ENCODE results near the gene PRKCA.
"Not testable (repeated sequence)": the region's sequence is repeated elsewhere in the genome, so short reads cannot be mapped to it uniquely, and the experiment has no call there.

PRKCA gene

DNA sequence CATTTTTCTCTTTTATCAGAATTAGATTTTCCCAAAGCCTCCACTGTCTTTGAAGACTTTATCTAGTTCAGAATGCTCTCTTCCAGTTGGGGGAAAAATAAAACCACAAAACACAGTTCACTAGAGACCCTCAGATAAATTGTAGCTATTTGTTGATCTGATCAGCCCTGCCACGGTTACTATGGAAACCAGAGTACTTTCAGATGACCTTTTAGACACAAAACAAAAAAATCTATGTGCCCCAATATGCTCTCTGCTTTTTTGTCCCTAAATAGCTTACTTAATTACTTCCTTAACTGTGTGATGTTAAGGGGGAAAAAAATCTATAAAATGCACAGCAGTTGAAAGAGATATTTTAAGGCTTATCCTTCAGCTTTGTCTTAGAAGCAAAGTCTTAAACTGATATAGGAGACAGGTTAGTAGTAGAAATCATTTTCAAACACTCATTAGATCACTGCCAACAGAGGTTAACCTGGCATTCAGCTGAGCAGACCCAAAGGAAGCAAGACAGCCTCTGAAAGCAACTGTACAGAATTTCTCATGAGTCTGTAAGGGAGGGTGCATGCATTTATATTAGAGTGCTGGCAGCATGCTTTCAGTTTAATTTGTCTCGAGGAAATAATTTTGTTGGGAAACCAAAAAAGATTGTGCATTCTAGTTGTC lies 402.6 kb downstream of the PRKCA start:
- DNase-seq: no peak

DNA sequence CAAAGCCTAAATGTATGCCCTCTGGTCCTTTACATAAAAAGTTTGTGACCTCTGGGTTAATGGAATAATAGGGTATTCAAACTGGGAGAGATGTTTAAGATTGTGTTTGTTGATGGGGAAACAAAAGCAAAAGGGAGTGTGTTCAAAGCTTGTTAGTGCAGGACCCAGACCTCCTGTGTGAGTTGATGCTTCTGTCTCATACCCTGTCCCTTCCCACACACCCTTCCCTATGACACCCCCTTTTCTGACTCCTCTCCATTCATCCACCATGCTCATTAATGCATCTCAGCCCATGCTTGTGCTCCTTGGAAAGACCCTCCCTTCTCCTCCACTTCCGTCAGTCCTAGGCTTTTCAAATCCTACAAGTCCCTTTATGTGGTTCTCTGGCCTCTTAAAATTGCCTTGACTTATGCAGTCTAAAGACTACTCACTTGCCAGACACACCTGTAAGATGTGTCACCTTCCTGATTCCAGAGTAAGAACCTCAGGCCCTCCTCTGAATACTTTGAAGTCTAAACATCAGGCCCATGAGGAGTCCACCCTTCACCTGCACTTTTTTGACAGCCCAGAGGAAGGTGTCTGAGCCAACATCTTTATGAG lies 404.5 kb downstream of the PRKCA start:
- no peak for DNase-seq

DNA sequence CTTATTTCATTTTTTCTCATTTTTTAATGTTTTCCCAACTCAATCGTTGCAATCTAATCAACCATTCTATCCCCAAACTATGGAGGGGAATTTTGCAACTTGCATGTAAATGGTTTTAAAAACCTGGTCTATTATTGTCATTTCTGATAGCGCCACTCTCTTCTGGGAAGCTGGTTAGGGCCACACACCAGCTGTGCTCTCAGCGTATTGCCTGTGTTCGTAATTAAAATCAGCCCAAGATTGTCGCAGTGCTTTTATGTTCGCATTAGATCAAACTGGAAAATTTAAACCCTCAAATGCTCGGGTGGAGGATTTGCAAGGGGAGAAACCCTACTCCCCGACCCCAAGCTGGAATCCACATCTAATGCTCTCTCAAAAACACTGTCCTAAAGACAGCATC lies 409.0 kb downstream of the PRKCA start:
- no peak for DNase-seq

DNA sequence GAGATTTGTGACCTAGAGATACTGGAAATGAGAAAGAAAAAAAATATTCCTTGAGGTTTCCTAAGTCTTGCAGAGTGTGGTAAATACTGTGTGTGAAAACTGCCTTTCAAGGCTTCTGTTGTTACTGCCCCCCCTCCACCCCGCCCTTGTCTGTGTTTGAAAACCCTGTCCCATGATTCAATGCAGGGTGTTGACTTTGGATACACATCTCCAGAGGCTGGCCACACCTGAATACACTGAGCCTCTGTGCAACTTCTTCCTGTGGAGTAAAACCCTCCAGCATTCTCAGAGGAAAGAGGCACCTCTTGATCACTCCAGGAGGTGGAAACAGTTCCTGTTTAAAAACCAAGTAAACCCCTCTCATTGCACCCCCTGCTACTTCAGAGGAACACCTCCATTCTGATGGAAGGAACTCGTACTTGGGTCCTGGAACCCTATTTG lies 409.5 kb downstream of the PRKCA start:
- DNase-seq: no peak

DNA sequence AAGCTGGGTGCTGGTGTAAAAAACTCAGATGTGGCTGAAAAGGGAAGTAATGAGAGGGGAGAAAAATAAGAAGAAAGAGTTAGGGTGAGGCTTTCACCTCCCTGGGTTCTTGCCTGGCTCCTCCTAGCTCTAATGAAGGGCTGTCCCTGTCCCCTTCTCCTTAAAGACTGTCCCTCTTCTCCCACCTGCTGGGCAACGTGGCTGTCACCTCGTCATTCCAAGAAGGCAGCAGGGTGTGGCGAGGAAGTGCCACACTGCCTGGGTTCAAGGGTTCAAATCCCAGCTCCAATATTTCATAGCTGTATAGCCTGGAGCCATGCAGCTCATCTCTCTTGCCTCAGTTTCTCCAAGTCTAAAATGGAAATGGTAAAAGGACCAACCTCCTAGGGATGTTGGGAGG lies 410.0 kb downstream of the PRKCA start:
- DNase-seq: no peak

DNA sequence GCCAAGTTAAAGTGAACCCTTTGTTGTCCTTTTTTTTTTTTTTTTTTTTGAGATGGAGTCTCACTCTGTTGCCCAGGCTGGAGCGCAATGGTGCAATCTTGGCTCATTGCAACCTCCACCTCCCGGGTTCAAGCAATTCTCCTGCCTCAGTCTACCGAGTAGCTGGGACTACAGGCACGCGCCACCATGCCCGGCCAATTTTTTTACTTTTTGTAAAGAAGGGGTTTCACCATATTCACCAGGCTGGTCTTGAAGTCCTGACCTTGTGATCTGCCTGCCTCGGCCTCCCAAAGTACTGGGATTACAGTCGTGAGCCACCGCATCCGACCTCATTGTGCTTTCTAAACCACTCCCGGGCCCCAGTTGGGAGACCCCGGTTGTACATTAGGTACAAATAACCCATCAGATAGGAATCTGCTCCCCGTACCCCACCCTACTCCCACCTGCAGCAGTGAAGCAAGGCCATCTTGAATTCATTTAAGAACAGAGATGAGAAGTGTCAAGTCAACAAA lies 410.7 kb downstream of the PRKCA start:
- DNase-seq: not testable (repeated sequence)

DNA sequence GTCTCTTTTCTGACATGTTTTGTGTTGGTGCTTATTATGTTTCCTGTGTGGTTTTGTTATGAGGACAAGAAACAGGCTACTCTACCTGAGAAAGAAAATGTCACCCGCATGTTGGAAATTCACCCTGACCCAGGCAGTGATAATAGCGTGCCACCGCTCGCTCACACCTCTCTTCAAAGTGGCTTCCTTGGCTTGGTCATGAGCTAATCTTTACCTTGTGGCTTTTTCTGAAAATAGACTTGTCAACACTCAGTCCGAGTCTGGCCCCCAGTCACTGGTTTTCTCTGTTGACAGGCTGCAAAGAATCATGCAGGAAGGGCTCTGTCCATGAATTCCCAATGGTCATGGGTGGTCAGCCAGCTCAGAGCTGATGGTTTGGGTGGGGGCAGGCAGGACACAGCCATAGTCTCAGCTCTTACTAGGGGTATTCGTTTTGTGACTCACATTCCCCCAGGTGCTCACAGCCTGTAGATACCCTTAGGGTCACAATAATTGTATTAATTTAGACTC lies 411.2 kb downstream of the PRKCA start:
- DNase-seq: no peak

DNA sequence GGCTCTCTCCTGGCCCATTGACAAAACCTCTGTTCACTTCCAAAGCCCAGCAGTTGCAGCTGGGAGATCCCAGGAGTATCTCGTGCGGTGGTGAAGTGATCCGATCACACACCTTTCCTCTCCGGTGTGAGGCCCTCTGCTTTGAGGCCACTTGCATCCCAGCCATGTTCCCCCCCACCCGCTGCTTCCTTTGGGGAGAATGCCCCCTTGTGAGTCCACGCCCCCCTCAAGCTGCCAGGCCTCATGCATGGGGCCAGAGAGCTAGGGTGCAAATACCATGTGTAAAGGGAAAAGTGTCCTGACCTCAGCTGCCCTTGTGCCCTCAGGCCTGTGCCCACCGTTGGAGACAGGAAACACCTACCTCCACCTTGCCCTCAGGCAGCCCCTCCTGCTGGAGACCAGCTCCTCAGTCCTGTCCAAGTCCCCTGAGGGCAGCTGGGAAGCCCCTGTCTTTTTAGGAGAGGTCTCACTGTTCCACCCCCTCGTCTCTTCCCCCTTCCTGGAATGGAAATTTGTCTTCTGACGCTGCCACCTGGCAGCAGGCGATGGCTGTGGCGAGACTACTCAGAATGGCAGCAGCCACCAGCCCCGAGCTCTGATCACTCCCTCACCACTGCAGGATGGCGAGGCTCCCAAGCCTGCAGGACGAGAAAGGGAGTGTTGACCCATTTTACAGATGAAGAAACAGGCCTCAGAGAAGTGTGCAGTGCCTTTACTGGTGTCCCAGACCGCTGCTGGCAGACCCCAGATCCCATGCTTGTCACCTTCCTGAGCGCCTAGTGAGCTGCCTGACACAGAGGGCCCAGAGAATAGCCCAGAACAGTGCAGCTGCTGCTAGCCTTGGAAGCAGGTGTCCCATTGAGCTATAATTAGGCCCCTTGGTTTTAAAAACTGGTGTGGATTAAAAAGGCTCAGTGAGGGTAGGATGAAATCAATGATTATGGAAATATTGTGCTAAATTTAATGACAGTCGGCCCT lies 411.9 kb downstream of the PRKCA start:
- DNase-seq: no peak

DNA sequence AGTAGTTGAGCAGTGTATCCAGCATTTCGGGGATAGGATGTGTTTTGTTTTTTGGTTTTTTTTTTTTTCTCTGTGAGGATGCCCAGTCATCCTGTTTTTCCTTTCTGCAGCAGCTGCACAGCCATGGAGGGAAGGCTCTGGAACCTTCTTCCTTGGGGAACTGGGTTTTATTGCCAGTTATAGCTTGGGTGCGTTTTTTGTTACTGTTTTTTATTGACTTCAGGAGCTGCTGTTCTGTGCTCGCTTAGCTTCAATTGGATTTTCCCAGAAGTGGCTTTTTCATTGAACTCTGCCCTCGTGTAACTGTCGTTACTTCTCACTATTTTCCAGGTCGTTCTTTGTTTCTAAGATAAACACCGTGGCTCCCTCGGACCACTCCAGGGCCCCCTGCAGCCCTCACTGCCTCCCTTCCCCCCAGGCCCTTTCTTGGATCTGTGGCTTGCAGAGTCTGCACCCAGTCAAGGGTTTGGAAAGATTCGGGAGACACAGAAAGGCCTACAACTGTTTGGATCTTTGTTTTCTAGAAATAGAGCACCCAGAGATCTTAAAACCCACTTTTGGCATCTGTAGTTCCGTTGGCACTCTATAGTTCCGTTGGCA lies 412.8 kb downstream of the PRKCA start:
- DNase-seq: no peak

DNA sequence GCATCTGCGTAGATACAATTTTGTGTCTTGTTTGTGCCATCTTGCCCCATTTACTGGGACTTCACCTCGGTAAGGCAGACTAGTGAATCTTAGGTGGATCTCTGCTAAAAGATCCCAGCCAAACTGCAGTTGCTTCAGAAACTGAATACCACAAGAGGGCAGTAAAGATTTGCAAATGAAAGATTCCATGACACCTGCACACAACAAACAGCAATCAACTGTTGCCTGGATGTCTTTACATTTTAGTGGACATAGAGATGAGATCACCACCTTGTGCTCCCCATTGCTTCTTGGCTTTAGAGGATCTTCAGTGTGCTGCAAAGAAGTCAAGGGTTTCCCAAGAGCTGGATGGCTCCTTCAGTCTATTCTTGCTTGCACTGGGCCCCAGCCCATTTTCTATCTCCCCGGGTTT lies 413.3 kb downstream of the PRKCA start:
- no peak for DNase-seq

DNA sequence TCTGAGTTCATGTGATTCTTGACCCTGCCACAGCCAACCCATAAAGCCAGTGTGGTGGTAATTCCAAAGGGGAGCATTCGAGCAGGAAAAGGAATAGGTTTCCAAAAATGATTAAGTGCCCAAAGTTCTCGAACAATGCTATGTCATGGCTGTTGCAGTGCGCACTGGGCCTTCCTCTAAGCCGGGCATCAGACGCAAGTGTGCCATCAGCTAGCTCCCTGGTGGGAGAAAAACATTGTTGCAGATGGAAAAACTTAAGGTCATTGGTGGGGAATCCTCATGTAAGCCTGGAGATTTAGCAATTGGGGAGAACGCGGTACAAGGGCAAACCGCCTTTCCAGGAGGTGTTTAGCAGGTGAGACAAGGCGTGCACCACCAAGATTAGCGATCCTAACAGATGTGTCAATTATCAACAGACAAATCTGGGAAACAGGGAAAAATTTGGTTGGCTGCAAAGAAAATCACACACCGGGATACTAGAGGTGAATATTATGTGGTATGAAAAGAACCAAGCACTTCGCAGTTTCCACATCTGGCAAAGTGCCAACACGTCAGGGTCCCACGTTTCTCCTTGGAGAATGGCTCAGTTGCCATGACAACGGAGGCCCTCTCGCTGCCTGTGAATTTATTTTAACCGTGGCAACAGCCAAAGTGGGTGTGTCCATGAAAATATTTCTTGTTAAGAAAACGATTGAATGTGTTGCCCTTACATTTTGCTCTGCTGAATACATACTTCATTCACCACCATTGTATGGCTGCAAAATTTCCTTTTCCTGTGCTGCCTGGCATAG lies 414.0 kb downstream of the PRKCA start:
- DNase-seq: no peak

DNA sequence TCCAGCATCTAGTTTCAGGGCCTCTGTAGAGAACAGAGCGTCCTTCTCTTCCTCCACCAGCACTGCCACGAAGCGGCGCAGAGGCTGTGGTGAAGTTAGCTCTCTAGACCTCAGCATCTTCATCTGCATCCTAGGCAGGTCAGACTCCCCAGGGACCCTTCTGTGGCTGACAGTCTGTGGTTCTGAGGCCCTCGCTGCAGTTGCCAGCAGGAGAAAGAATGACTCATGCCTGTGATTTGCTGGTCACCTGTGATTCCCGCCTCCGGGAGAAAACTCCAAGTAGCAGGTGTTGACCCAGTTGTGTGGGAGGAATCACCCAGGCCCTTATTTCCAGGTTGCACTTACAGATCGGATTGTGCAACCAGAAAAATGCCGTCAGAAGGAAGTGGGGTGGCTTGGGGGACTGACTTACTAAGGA lies 415.2 kb downstream of the PRKCA start:
- no peak for DNase-seq

DNA sequence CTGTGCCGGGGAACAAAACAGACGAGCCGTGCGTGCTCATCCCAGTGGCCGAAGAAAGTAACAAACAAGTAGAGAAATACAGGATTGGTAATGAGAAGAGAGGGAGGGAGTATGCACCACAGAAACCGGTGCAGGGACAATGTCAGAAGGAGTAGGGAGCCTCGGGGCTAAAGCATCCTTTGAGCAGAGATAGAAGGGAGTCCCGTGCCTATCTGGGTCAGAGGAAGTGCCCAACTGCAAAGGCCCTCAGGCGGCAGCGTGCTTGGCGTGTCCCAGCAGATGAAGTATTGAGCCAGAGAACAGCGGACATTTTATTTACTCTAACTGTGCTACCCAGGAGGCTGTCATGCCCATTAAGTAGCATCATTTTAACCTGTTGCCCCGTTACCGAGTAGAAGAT lies 417.6 kb downstream of the PRKCA start:
- no peak for DNase-seq

DNA sequence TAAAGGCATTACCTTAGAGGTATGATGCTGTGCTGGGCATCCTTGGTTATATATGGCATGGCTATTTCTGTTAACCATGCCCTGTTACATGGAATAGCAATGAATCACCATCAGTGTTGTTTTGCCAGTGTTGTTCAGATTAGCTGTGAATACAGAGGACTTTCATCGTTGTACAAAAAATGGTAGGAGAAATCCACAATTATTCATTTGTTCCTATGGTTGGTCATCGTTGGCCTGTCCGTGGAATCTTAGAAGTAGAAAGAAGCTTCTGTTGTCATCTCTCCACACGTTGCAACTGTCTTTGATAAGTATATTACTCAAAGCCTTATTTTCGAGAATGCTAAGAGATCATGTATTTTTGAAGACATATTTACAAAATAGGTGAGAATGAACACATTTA lies 418.2 kb downstream of the PRKCA start:
- no peak for DNase-seq

DNA sequence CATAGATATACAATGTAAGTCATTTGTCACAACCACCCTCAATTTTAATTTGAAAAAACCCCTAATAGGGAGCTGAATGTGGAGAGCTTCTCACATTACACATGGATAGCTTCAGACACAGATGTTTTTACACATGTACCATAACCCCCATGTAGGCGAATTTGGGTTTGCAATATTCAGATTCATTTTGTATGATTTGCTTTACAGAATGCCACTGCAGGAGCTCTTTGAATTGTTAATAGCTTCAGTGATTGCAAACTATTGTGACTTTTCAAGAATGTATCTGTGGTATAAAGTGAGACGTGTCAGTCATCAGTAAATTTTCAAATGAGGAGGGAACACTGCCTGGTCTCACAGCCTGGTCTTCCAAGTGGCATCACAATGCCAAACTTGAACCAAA lies 419.9 kb downstream of the PRKCA start:
- DNase-seq: no peak

DNA sequence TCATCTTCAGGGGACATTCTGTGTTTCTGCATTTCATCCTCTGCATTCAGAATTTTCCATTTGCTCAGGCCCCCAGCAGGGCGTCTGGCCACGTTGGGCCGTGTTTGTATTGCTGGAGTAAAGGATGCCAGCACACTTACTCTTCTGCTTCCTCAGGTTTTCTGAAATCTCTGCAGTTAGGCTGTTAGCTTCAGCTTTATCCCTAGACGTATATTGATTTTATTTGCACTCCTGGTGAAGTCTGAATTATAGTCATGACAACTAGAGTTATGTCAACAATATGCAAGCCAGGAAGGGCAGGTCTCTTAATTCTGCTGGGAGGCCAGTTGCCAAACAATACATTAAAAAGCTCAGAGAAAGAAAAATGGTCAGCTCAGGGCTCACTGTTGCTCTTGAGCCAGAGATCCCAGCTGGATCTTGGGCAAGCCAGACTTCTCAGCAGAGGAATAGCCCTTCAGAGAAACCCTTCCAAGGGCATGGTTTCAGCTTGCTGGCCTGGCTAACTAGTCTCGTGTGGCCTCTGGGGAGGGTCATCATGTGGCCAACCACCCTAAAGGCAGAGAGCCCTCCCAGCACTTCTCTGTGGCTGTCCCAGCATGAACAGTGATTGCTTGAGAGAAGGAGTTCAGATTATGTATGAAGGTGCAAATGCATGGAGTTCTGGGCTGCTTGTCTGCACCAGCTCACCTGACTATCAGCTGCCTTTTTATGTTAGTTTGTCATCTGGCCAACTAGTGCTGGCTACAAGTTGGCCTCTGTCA lies 422.3 kb downstream of the PRKCA start:
- no peak for DNase-seq

DNA sequence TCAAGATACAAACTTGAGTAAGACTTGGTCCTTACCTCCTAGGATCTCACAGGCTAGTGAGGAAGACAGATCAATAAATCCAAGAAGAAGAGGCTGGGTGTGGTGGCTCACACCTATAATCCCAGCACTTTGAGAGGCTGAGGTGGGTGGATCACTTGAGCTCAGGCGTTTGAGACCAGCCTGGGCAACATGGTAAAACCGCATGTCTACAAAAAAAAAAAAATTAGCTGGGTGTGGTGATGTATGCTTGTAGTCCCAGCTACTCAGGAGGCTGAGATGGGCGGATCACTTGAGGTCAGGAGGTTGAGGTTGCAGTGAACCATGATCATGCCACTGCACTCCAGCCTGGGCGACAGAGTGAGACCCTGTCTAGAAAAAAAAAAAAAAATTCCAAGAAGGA lies 423.0 kb downstream of the PRKCA start:
- not testable (repeated sequence) for DNase-seq

DNA sequence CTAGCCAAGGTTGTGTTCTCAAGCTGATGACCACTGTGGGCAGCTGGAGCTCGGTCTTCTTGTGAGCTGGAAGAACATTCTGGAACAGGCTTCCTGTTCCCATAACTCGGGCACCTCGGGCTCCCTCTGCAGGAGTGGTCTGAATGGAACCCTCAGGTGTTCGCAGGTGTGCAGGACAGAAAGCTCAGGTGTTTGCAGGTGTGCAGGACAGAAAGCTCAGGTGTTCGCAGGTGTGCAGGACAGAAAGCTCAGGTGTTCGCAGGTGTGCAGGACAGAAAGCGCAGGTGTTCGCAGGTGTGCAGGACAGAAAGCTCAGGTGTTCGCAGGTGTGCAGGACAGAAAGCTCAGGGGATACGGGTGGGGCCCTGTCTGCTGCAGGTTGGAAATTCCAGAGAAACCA lies 423.5 kb downstream of the PRKCA start:
- no peak for DNase-seq

DNA sequence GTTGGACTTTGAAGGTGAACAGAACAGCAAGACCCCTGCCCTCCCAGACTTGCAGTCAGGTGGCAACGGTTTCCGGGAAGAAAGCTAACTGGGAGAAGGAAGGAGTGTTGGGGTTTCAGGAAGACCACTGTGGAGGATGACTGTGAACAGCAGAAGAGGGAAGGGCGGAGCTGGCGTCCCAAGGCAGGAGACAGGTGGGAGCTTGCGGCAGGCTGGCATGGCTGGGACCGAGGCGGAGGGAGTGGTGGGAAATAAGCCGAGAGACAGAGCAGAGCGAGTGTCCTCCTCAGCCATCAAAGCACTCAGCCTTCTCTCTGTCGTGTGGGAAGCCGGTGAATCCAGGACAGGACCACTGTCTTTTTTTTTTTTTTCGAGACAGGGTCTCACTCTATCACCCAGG lies 424.0 kb downstream of the PRKCA start:
- DNase-seq: no peak

DNA sequence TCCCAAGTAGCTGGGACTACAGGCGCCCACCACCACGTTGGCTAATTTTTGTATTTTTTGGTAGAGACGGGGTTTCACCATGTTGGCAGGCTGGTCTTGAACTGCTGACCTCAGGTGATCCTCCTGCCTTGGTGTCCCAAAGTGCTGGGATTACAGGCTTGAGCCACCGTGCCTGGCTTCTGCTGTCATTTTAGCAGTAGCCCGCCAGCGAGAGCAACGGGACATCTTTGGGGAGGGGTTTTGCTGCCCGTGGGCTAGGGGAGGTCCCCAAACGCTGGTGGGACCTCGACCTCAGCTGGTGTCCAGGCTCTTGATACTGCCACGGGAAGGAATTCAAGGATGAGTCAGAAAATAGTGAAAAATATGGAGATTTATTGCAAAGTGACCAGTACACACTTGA lies 424.4 kb downstream of the PRKCA start:
- DNase-seq: no peak
